Measurements from ENCODE around the gene A1BG. TPM values are rescaled to one million over a fixed set of nuclear protein-coding genes. Genes with fewer than 3 reads are reported as not detected.
A peak's percentile ranks its signal among the peaks of the same experiment; 100 is the strongest.

Gene A1BG
- total RNA-seq, 1 donor from 2014 or later: 27.3 TPM

GRCh38 chr19:58385891-58386575 lies 32.7 kb upstream of the A1BG start:
- peaks cover 9% of the 10 kb centered on the region for H3K4me1 Mint-ChIP-seq (ENCODE audit: low read depth, unreplicated experiment)
- DNase-seq: no peak
- H3K9me3 Mint-ChIP-seq (ENCODE audit: unreplicated experiment): peaks cover 6% of the 10 kb centered on the region
- H3K4me3 Mint-ChIP-seq (ENCODE audit: unreplicated experiment): peak overlapping the region; percentile 97
- no peaks in the 10 kb centered on the region for H3K36me3 Mint-ChIP-seq (ENCODE audit: unreplicated experiment)
- H3K27me3 Mint-ChIP-seq (ENCODE audit: unreplicated experiment): peaks cover 4% of the 10 kb centered on the region
- TF ChIP-seq, protein P1, sequence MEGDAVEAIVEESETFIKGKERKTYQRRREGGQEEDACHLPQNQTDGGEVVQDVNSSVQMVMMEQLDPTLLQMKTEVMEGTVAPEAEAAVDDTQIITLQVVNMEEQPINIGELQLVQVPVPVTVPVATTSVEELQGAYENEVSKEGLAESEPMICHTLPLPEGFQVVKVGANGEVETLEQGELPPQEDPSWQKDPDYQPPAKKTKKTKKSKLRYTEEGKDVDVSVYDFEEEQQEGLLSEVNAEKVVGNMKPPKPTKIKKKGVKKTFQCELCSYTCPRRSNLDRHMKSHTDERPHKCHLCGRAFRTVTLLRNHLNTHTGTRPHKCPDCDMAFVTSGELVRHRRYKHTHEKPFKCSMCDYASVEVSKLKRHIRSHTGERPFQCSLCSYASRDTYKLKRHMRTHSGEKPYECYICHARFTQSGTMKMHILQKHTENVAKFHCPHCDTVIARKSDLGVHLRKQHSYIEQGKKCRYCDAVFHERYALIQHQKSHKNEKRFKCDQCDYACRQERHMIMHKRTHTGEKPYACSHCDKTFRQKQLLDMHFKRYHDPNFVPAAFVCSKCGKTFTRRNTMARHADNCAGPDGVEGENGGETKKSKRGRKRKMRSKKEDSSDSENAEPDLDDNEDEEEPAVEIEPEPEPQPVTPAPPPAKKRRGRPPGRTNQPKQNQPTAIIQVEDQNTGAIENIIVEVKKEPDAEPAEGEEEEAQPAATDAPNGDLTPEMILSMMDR (IDR thresholded peaks at IDR 0.05; ENCODE audit: partially characterized antibody, unreplicated experiment): no peak
- H3K27ac Mint-ChIP-seq (ENCODE audit: unreplicated experiment): peak overlapping the region; percentile 97

GRCh38 chr19:58385313-58385890 lies 32.1 kb upstream of the A1BG start:
- no peaks in the 10 kb centered on the region for H3K36me3 Mint-ChIP-seq (ENCODE audit: unreplicated experiment)
- peak overlapping the region; percentile 97 for H3K27ac Mint-ChIP-seq (ENCODE audit: unreplicated experiment)
- H3K4me3 Mint-ChIP-seq (ENCODE audit: unreplicated experiment): peak overlapping the region; percentile 97
- TF ChIP-seq, protein P1 (IDR thresholded peaks at IDR 0.05; ENCODE audit: partially characterized antibody, unreplicated experiment): no peak
- no peak for DNase-seq
- H3K4me1 Mint-ChIP-seq (ENCODE audit: low read depth, unreplicated experiment): peaks cover 9% of the 10 kb centered on the region
- H3K9me3 Mint-ChIP-seq (ENCODE audit: unreplicated experiment): peaks cover 6% of the 10 kb centered on the region
- peaks cover 4% of the 10 kb centered on the region for H3K27me3 Mint-ChIP-seq (ENCODE audit: unreplicated experiment)

- Mint-ChIP-seq H3K4me3 (ENCODE audit: unreplicated experiment) (peak overlapping the region; percentile 52), H3K4me1 (ENCODE audit: low read depth, unreplicated experiment) (peaks cover 11% of the 10 kb centered on the region), H3K9me3 (ENCODE audit: unreplicated experiment) (peaks cover 12% of the 10 kb centered on the region), H3K27me3 (ENCODE audit: unreplicated experiment) (peaks cover 13% of the 10 kb centered on the region), H3K36me3 (ENCODE audit: unreplicated experiment) (no peaks in the 10 kb centered on the region), H3K27ac (ENCODE audit: unreplicated experiment) (no peak overlapping the region)
- DNase-seq: no peak
- TF ChIP-seq, protein P1 (IDR thresholded peaks at IDR 0.05; ENCODE audit: partially characterized antibody, unreplicated experiment): no peak
Observed at GRCh38 chr19:58382997-58383603, 29.8 kb upstream of the A1BG start.

DNA sequence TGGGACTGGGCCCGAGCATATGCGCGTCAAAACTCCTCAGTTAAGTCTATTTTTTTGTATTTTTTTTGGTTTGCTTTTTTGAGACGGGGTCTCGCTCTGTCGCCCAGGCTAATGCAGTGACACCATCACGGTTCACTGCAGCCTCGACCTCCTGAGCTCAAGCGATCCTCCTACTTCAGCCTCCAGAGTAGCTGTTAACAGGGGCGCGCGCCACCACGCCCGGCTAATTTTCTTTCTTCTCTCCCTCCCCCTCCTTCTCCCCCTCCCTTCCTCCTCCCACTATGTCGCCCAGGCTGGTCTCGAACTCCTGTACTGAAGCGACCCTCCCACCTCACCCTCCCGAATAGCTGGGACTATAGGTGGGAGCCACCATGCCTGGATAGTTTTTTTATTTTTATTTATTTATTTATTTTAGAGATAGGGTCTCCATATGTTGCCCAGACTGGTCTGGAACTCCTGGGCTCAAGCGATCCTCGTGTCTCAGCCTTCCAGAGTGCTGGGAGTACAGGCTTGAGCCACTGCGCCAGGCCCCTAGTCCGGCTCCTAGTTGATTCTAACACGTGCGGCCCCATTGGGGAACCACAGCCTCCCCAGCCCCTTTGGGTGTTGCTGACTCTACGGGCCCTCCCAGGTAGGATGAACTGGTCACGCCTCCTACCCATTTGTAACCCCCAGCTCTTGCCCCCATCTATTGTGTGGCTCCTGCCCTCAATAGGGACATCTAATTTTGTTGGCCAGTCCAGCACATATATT lies 28.3 kb upstream of the A1BG start:
- TF ChIP-seq, protein P1 (IDR thresholded peaks at IDR 0.05; ENCODE audit: partially characterized antibody, unreplicated experiment): no peak
- peak overlapping the region; percentile 86 for H3K4me3 Mint-ChIP-seq (ENCODE audit: unreplicated experiment)
- H3K9me3 Mint-ChIP-seq (ENCODE audit: unreplicated experiment): peaks cover 6% of the 10 kb centered on the region
- H3K4me1 Mint-ChIP-seq (ENCODE audit: low read depth, unreplicated experiment): peaks cover 7% of the 10 kb centered on the region
- DNase-seq: no peak
- H3K27ac Mint-ChIP-seq (ENCODE audit: unreplicated experiment): peak overlapping the region; percentile 70
- H3K27me3 Mint-ChIP-seq (ENCODE audit: unreplicated experiment): peaks cover 8% of the 10 kb centered on the region
- H3K36me3 Mint-ChIP-seq (ENCODE audit: unreplicated experiment): no peaks in the 10 kb centered on the region

Data from glutamatergic neuron (in vitro differentiated cells).